Vagina (tissue), 2 donors: Measurements from ENCODE around the gene PGM2L1. TPM values are rescaled to one million over a fixed set of nuclear protein-coding genes. Genes with fewer than 3 reads are reported as not detected.
"Not testable (repeated sequence)": the region's sequence is repeated elsewhere in the genome, so short reads cannot be mapped to it uniquely, and the experiment has no call there.

ENCODE experiments used
- DNase-seq, 2 donors: peaks; one replicate each; pipeline ENCODE4 v3.0.0-alpha.2; 2017; ENCODE audit errors: extremely low spot score in 2 of 2
- H3K27ac ChIP-seq: fragments of 200-600 bp; sonication (generic); one replicate; pipeline ENCODE4 v1.5.1; 2019
- H3K27me3 ChIP-seq: fragments of 200-600 bp; sonication (generic); one replicate; pipeline ENCODE4 v1.5.1; 2019
- H3K36me3 ChIP-seq, 2 donors: fragments of 200-600 bp; sonication (generic); one replicate each; pipeline ENCODE4 v1.5.1; 2017 to 2019
- H3K4me1 ChIP-seq: fragments of 200-600 bp; sonication (generic); one replicate; pipeline ENCODE4 v1.5.1; 2019
- H3K4me3 ChIP-seq, 2 donors: fragments of 200-600 bp; sonication (generic); 1 replicate in 1 of 2; 2 replicates in 1 of 2; pipeline ENCODE4 v1.5.1; 2016 to 2019
- H3K9me3 ChIP-seq: fragments of 200-600 bp; sonication (generic); one replicate; pipeline ENCODE4 v1.5.1; 2019
- CTCF ChIP-seq, 3 experiments: fragments of 450-650 bp in 2 of 3; fragments of 200-600 bp in 1 of 3; sonication (generic) in 1 of 3; IDR thresholded peaks; one replicate each; pipeline ENCODE4 v1.5.1; 2017 to 2019; ENCODE audit warnings: antibody characterized with exemption in 3 of 3, mild to moderate bottlenecking in 2 of 3, moderate library complexity in 2 of 3
- POLR2A ChIP-seq, 2 donors: fragments of 450-650 bp; IDR thresholded peaks; one replicate each; pipeline ENCODE4 v1.6.1; 2017; ENCODE audit warnings: antibody characterized with exemption in 2 of 2, mild to moderate bottlenecking in 2 of 2, moderate library complexity in 2 of 2
- POLR2AphosphoS5 ChIP-seq, 2 donors: sonication (generic); formaldehyde crosslinking; IDR thresholded peaks; one replicate each; pipeline ENCODE4 v1.9.0; 2017; ENCODE audit warnings: antibody characterized with exemption in 2 of 2, mild to moderate bottlenecking in 2 of 2, low read depth in 1 of 2; ENCODE audit not compliant: insufficient read depth in 1 of 2
- intact Hi-C: fragments of 100-400 bp; cut with DNase I; formaldehyde crosslinking; loops from one replicate; pipeline ENCODE4 v1.15.1; 2023
- total RNA-seq: library from RNA; depleted of rRNA; stranded (reverse); fragments of >200 nt; gene quantifications from one replicate; pipeline ENCODE4 v1.2.3, GENCODE V29; 2016

The PGM2L1 gene
- total RNA-seq, 1 donor from 2014 or later: 10.6 TPM

DNA sequence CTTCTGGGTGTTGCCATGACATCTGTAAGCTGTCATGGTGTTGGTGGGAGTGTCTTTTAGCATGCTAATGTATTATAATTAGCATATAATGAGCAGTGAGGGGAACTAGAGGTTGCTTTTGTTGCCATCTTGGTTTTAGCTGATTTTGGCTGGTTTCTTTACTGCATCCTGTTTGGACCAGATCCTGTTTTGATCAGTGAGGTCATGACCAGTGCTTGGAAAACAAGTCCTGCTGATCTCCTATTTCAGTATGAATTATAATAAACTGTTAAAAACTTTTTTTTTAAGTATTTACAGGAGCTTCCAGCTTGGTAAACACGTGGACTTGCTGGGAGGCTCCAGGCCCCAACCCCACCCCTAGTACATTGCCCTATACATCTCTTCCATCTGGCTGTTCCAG, 56.3 kb downstream of the PGM2L1 start:
- DNase-seq: no peak
- peaks cover 0 to 18% of the 10 kb centered on the region in 2 donors for H3K36me3 ChIP-seq
- intact Hi-C loops: no loop called here
- TF ChIP-seq POLR2A (IDR thresholded peaks at IDR 0.05) (no peak), CTCF (IDR thresholded peaks at IDR 0.05) (no peak), POLR2AphosphoS5 (IDR thresholded peaks at IDR 0.05; ENCODE audit: insufficient read depth in 1 of 2, low read depth in 1 of 2) (no peak)
- no peaks in the 10 kb centered on the region for H3K4me1 ChIP-seq
- H3K4me3 ChIP-seq: no peak overlapping the region
- no peaks in the 10 kb centered on the region for H3K27me3 ChIP-seq
- no peaks in the 10 kb centered on the region for H3K9me3 ChIP-seq
- H3K27ac ChIP-seq: no peak overlapping the region

DNA sequence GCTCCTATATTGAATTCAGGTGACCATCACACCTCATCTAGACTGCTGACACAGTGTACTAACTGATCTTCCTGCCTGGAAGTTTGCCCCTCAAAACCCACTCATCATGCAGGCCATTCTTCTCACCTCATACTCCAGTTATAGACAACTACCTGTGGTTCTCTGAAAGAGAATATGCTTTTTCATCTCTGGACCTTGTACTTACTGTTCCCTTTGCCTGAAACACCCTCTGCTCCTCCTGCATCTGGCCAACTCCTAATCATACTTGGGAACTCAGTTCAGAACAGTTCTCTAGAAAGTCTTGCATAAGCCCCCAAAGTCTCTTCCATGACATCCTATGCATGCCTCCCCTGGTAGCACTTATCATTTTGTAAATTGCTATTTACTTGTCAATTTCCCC, 58.6 kb downstream of the PGM2L1 start:
- Histone ChIP-seq H3K9me3 (no peaks in the 10 kb centered on the region), H3K27me3 (no peaks in the 10 kb centered on the region), H3K27ac (no peak overlapping the region), H3K36me3 (peaks cover 0 to 26% of the 10 kb centered on the region in 2 donors), H3K4me3 (no peak overlapping the region), H3K4me1 (no peaks in the 10 kb centered on the region)
- DNase-seq: no peak
- intact Hi-C loops: no loop called here
- no peak for TF ChIP-seq POLR2AphosphoS5 (IDR thresholded peaks at IDR 0.05; ENCODE audit: insufficient read depth in 1 of 2, low read depth in 1 of 2)
- TF ChIP-seq CTCF (IDR thresholded peaks at IDR 0.05): no peak
- no peak for TF ChIP-seq POLR2A (IDR thresholded peaks at IDR 0.05)

DNA sequence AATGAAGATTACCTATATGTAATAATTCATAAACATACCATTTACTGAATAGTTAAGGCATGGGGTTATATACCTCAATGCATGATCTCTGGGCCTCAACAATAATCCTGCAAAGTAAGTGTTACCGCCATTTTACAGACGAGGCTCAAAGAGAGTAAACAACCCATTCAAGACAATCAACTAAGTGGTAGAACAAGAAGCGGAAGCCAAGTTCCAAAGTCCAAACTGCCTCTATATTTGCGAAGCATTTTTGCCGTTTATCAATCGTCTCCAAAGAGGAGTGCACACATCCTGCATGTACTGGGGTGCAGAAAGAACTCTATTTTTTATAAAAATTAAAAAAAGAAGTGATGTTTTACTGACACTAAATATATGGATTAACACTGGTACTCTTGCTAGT, 59.3 kb downstream of the PGM2L1 start:
- Histone ChIP-seq H3K9me3 (no peaks in the 10 kb centered on the region), H3K4me1 (no peaks in the 10 kb centered on the region), H3K4me3 (no peak overlapping the region), H3K27me3 (no peaks in the 10 kb centered on the region), H3K27ac (no peak overlapping the region), H3K36me3 (peaks cover 0 to 26% of the 10 kb centered on the region in 2 donors)
- intact Hi-C loops: no loop called here
- TF ChIP-seq POLR2A (IDR thresholded peaks at IDR 0.05) (no peak), POLR2AphosphoS5 (IDR thresholded peaks at IDR 0.05; ENCODE audit: insufficient read depth in 1 of 2, low read depth in 1 of 2) (no peak), CTCF (IDR thresholded peaks at IDR 0.05) (no peak)
- no peak for DNase-seq

DNA sequence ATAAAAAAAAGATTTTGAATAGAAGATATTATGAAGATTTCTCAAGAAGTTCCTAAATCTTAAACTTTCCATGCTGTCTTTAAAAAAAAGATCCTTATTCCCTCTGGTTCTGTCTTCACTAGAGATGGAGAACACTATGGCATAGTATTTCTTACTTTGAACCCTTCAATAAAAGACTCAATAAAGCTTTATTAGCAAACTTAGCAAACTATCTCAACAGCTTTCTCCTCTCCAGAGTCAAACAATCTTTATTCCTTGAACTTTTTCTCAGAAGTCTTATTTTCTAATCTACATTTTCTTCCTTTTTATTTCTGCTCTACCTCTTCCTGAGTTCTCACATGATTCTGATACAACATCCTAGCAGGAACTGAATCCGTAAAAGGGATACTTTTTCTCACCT, 65.0 kb downstream of the PGM2L1 start:
- Histone ChIP-seq H3K27me3 (no peaks in the 10 kb centered on the region), H3K36me3 (peaks cover 0 to 14% of the 10 kb centered on the region in 2 donors), H3K27ac (no peak overlapping the region), H3K4me1 (no peaks in the 10 kb centered on the region), H3K9me3 (no peaks in the 10 kb centered on the region), H3K4me3 (no peak overlapping the region)
- TF ChIP-seq POLR2A (IDR thresholded peaks at IDR 0.05) (no peak), CTCF (IDR thresholded peaks at IDR 0.05) (no peak), POLR2AphosphoS5 (IDR thresholded peaks at IDR 0.05; ENCODE audit: insufficient read depth in 1 of 2, low read depth in 1 of 2) (no peak)
- intact Hi-C loops: no loop called here
- DNase-seq: no peak

DNA sequence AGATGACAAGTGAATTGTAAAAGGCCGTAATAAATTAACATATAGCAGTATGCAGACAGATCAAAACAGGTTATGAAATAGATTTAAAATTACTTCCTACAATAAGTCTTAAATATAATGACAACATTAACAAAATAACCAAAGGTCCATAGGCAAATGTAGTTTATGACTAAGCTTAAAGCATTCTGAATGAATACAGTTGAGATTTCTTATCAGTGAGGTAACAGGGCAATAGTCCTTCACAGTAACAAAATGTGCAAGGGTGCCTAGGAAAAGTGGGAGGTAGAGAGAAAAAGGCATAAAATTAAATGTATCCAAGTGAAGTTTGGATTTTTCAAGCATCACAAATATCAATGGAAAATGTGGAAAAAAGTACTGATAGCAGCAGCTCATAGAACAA, 65.9 kb downstream of the PGM2L1 start:
- TF ChIP-seq POLR2A (IDR thresholded peaks at IDR 0.05) (no peak), CTCF (IDR thresholded peaks at IDR 0.05) (no peak), POLR2AphosphoS5 (IDR thresholded peaks at IDR 0.05; ENCODE audit: insufficient read depth in 1 of 2, low read depth in 1 of 2) (no peak)
- intact Hi-C loops: no loop called here
- DNase-seq: no peak

DNA sequence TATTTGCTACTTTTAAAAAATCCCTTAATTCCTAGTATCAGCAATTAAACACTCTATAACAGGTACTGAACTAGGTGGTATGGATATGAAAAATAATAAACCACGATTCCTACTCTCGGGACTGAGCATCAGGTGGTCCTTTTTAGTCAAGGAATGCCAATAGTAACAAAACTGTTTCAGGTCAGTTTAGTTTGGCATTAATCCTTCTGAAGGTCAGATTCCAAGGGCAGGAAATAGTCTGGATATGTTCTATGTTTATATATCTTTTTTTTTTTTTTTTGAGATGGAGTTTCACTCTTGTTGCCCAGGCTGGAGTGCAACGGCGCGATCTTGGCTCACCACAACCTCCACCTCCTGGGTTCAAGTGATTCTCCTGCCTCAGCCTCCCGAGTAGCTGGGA, 67.2 kb downstream of the PGM2L1 start:
- H3K27ac ChIP-seq, H3K36me3 ChIP-seq, DNase-seq, H3K27me3 ChIP-seq, H3K9me3 ChIP-seq, intact Hi-C loops, H3K4me3 ChIP-seq: not testable (repeated sequence)
- H3K4me1 ChIP-seq: peaks cover 11% of the 10 kb centered on the region

More for the DNA sequence above, 65.9 kb downstream of the PGM2L1 start:
- no peaks in the 10 kb centered on the region for H3K9me3 ChIP-seq
- no peak overlapping the region for H3K27ac ChIP-seq
- H3K27me3 ChIP-seq: no peaks in the 10 kb centered on the region
- no peak overlapping the region for H3K4me3 ChIP-seq
- peaks cover 0 to 10% of the 10 kb centered on the region in 2 donors for H3K36me3 ChIP-seq
- H3K4me1 ChIP-seq: no peaks in the 10 kb centered on the region
